NCI-H524 (cell line): ENCODE measurements around the gene CPNE2.
A peak's percentile ranks its signal among the peaks of the same experiment; 100 is the strongest.
"Not testable (repeated sequence)": the region's sequence is repeated elsewhere in the genome, so short reads cannot be mapped to it uniquely, and the experiment has no call there.

Source experiments
- DNase-seq, 2 experiments: peaks; one replicate each; lab custom pipeline; 2025; lab: John Stamatoyannopoulos, UW

CPNE2 gene

DNA sequence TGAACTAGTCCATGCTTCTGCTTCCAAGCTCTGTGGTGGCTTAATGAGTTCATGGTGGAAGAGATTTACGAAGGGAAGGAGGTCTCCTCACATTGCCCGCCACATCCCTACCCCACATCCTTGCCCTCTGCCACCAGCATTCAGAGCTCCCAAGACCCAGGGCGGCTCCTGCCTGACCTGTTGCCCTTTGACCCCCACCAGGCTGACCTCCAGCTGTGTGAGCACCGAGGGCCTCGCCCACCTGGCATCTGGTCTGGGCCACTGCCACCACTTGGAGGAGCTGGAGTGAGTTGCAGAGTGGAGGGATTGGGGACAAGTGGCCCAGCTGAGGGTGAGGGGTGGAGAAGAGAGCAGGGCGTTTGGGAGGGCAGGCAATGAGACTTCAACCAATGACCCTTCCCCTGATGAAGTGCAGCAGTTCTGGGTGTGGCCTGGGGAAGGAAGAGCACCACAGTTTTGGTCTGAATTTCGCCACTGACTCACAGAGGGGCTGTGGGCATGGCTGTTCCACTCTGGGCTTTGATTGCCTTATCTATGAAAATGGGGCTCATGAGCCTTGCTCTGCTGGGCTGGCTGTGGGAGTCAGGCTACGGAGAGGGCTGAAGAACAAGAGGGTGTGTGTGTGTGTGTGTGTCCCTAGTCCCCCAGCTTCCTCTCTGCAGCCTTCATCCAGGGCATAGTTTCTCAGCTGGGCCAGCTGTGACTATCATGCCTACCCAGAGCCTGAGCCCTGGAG lies 22.6 kb upstream of the CPNE2 start:
- DNase-seq: no peak

DNA sequence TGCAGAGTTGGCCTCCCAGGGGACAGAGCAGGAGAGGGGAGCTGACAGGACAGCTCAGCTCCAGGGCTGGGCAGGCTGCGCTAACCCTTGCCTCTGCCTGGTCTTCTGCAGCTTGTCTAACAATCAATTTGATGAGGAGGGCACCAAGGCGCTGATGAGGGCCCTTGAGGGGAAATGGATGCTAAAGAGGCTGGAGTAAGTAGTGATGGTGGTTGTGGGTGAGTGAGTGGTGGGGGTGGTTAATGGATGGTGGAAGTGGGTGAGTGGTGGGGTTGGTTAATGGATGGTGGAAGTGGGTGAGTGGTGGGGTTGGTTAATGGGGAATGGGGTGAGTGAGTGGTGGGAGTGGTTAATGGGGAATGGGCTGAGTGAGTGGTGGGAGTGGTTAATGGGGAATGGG lies 22.0 kb upstream of the CPNE2 start:
- DNase-seq: no peak

DNA sequence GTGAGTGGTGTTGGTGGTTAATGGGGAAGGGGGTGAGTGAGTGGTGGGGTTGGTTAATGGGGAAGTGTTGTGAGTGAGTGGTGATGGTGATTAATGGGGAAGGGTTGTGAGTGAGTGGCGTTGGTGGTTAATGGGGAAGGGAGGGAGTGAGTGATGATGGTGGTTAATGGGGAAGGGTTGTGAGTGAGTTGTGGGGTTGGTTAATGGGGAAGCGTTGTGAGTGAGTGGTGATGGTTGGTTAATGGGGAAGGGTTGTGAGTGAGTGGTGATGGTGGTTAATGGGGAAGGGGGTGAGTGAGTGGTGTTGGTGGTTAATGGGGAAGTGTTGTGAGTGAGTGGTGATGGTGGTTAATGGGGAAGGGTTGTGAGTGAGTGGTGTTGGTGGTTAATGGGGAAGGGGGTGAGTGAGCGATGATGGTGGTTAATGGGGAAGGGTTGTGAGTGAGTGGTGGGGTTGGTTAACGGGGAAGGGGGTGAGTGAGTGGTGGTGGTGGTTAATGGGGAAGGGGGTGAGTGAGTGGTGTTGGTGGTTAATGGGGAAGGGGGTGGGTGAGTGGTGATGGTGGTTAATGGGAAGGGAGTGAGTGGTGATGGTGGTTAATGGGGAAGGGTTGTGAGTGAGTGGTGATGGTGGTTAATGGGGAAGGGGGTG lies 21.2 kb upstream of the CPNE2 start:
- not testable (repeated sequence) for DNase-seq

- no peak for DNase-seq
These were observed 20.4 kb upstream of the CPNE2 start for GRCh38 chr16:57071831-57072582.

- no peak for DNase-seq
These were observed 19.6 kb upstream of the CPNE2 start for GRCh38 chr16:57072616-57073275.

DNA sequence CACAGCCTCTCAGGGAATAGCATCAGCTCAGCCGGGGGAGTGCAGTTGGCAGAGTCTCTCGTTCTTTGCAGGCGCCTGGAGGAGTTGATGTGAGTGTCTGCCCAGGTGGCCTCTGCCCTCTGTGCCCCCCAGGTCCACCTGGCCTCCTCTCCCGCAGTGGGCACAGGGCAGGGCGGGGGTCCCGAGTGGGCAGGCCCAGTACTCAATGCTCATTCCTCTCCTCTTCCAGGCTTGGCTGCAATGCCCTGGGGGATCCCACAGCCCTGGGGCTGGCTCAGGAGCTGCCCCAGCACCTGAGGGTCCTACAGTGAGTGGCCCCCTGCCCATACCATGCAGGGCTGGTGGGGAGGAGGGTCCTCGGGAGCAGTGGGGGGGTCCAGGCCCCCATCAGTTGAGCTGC lies 14.7 kb upstream of the CPNE2 start:
- no peak for DNase-seq

GRCh38 chr16:57081744-57082143 lies 10.6 kb upstream of the CPNE2 start:
- no peak for DNase-seq

GRCh38 chr16:57082664-57083063 lies 9.7 kb upstream of the CPNE2 start:
- DNase-seq: no peak

- DNase-seq: no peak
These were observed 8.8 kb upstream of the CPNE2 start for GRCh38 chr16:57083485-57084126.

GRCh38 chr16:57084257-57084770 lies 8.1 kb upstream of the CPNE2 start:
- DNase-seq: peak; percentile 26 to 71

DNA sequence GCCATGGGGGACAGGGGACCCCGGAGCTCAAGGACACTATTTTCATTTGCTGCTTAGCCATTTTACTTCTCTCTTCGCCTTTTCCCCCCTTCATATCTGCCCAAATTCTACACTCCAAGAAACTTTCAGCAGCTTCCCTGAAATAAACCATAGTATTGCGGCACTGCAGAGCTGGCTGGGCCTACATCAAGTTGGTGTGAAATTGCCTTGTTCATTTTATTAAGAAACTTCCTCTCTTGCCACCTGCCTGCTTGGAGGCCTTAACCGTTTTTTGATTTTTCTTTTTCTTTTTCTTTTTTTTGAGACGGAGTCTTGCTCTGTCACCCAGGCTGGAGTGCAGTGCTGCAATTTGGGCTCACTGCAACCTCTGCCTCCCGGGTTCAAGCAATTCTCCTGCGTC lies 7.4 kb upstream of the CPNE2 start:
- no peak for DNase-seq

- DNase-seq: no peak
These were observed 5.4 kb upstream of the CPNE2 start for GRCh38 chr16:57087003-57087402.

DNA sequence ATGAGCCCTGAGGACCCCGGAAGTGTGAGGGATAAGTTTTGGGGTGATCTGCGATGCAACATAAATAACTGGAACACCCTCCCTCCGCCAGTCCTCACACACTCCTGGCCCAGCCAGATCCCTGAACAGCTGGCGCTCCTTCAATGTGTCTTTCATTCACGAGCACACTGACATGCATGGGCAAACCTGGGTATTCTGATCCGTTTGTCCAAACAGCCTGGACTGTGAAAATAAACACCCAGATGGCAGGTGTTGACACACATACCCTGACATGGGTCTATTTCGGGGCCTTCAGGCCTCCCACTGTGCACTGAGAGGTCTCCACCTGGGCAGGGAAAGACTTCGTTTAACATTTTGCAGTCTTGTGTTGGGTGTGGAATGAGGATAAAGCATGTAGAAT lies 3.0 kb upstream of the CPNE2 start:
- DNase-seq: peak; percentile 73 to 80

GRCh38 chr16:57091200-57091974 lies 996 bp upstream of the CPNE2 start:
- no peak for DNase-seq

- peak in 1 of 2 experiments; percentile 33 for DNase-seq
These were observed 516 bp downstream of the CPNE2 start for GRCh38 chr16:57092786-57093411.

- no peak for DNase-seq
These were observed 1.5 kb downstream of the CPNE2 start for GRCh38 chr16:57093666-57094564.

DNA sequence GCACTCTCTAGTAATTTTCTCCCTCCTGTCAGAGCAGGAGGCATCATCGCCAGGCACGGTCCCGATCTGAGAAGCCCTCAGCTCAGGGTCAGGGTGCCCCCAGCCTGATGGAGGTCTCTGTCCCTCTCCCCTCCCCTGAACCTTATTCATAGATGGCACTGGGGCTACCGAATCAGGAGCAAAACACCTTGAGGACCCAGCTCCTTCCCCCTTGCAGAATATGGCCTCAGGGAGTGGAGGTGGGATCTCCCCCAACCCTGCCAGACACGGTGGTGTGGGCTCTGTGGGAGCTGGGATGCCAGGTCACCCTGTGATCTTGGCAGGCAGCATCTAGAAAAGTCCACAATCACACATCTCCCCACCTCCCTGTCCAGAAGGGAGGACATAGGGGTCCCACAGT lies 2.5 kb downstream of the CPNE2 start:
- DNase-seq: no peak

- no peak for DNase-seq
These were observed 3.8 kb downstream of the CPNE2 start for GRCh38 chr16:57096192-57096591.

DNA sequence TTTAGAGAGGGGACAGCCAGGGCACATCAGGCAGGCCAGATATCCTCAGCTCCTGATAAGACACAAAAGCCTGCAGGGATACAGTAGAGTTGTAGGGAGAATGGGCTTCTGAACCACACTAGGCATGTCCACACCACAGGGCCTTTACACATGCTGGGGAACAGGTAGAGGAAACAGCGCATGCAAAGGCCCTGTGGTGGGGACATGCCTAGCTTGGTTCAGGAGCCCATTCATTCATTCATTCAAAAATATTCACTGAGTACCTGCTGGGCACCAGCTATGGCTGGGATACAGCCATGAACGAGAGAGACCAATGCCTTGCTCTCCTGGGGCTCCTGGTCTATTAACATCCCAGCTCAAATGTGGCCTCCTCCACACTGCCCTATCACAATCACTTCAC lies 4.4 kb downstream of the CPNE2 start:
- no peak for DNase-seq
